Measurements from ENCODE around the gene PROKR1. TPM values are rescaled to one million over a fixed set of nuclear protein-coding genes. Genes with fewer than 3 reads are reported as not detected.
"Not testable (repeated sequence)": the region's sequence is repeated elsewhere in the genome, so short reads cannot be mapped to it uniquely, and the experiment has no call there.

The PROKR1 gene
- total RNA-seq, 1 experiment from 2014 or later = not detected

DNA sequence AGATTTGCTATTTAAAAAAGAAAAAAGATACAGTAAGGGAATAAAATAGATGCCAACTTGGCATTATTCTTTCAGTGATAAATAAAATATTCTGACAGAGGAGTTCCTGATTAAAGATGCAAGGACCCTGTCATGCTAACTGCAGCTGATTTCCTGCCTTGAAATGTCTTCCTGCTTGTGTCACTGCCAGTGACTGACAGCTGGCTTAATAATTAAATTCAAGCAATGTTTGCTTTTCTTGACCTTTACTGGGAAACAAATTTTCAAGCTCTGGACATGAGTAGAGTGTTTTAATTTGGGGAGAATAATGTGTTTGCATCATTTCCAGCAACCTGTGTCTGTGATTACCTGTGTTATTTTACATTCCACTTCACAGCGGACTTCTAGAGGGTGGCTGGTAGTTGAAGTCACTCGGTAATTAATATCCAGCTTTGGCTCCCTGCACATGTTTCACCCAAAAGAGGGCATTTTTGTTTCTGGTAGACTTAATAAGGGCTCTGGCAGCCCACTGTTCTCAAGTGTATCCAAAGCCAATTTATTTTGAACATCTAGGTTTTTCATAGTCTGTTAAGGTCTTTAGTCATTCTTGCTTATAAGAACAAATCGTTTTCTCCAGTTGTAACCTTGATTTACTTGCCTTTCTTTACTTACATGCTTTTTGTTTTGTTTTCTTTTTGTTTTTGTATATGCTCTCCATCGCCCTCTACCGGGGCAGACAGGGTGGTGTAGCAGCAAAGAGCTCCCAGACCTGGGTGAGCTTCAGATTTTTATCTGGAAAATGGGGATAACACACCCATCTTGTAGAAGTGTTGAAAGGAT is 48.5 kb upstream of the PROKR1 start:
- RAD21 ChIA-PET (ENCODE audit: low non-redundant PET in 1 of 2, low total read pairs in 2 of 2, uncharacterized antibody in 2 of 2, unreplicated experiment in 2 of 2) = interaction anchor here (0.8 to 1.3 kb wide), 3 partner anchors 107 to 331 kb away, joined by 4 to 7 read pairs (median 5); no protein-coding TSS in a partner anchor
- ATAC-seq (peak; percentile 87), DNase-seq (ENCODE audit: low read depth, low spot score) (peak; percentile 31)
- Histone ChIP-seq H3K27ac (ENCODE audit: low read depth, low read length) (no peak overlapping the region), H4K20me1 (ENCODE audit: insufficient read depth) (no peaks in the 10 kb centered on the region), H2AFZ (ENCODE audit: low read depth, low read length, poor library complexity, severe bottlenecking) (peak overlapping the region; percentile 86), H3K9me3 (ENCODE audit: control insufficient read depth in 1 of 2, insufficient read depth in 1 of 2, low read depth in 1 of 2, low read length in 2 of 2) (no peaks in the 10 kb centered on the region), H3K27me3 (ENCODE audit: insufficient read depth, low read length) (no peaks in the 10 kb centered on the region), H3K4me3 (replicated peaks in 1 of 2; ENCODE audit: low read depth in 1 of 2, low read length in 2 of 2) (no peak overlapping the region), H3K4me1 (ENCODE audit: control insufficient read depth in 1 of 2, insufficient read depth in 2 of 2, low read length in 2 of 2) (no peaks in the 10 kb centered on the region; a peak in 1 of 4 replicates), H3K36me3 (ENCODE audit: control insufficient read depth in 1 of 2, insufficient read depth in 2 of 2, low read length in 2 of 2) (no peaks in the 10 kb centered on the region), H3K4me2 (ENCODE audit: low read length) (peak overlapping the region; percentile 42), H3K9ac (ENCODE audit: low read length) (no peak overlapping the region), H3K9me2 (ENCODE audit: insufficient read depth) (no peaks in the 10 kb centered on the region), H3K79me2 (ENCODE audit: insufficient read depth, low read length) (no peaks in the 10 kb centered on the region)
- POLR2A ChIA-PET = no interaction called here
- intact Hi-C loops (cut with micrococcal nuclease) = no loop called here
- BruUV-seq (replicated peaks) = no TSS peak
- TF ChIP-seq ZNF274 (IDR thresholded peaks at IDR 0.05; ENCODE audit: low read depth, low read length) = no peak
- no peak for TF ChIP-seq SRF (IDR thresholded peaks at IDR 0.05; ENCODE audit: low read depth)
- no peak for TF ChIP-seq EZH2phosphoT487 (IDR thresholded peaks at IDR 0.05; ENCODE audit: borderline replicate concordance)
- no peak for TF ChIP-seq POLR2AphosphoS5 (IDR thresholded peaks at IDR 0.05; ENCODE audit: low read depth, low read length)
- TF ChIP-seq TCF7L2 (IDR thresholded peaks at IDR 0.05; ENCODE audit: borderline replicate concordance, extremely low read depth, insufficient read depth, insufficient read length) = no peak
- no peak for TF ChIP-seq CBX3 (IDR thresholded peaks at IDR 0.05; ENCODE audit: low read depth)
- TF ChIP-seq JUND (IDR thresholded peaks at IDR 0.05) = no peak
- no peak for TF ChIP-seq EGR1 (IDR thresholded peaks at IDR 0.05; ENCODE audit: low read depth)
- peak; percentile 41 to 91 (median 88); a peak in 5 of 6 replicates for TF ChIP-seq CTCF (IDR thresholded peaks at IDR 0.05 in 2 of 3, conservative IDR thresholded peaks at IDR 0.05 in 1 of 3; ENCODE audit: borderline replicate concordance in 1 of 3, insufficient read depth in 1 of 3, low read depth in 2 of 3, low read length in 2 of 3)
- TF ChIP-seq RAD21 (IDR thresholded peaks at IDR 0.05; ENCODE audit: low read depth) = peak; percentile 41
- CTCF ChIA-PET = interaction anchor here (0.5 to 2.4 kb wide), 30 partner anchors 8 to 331 kb away, joined by 3 to 26 read pairs (median 4); partner anchors contain the start of genes APLF and FBXO48

DNA sequence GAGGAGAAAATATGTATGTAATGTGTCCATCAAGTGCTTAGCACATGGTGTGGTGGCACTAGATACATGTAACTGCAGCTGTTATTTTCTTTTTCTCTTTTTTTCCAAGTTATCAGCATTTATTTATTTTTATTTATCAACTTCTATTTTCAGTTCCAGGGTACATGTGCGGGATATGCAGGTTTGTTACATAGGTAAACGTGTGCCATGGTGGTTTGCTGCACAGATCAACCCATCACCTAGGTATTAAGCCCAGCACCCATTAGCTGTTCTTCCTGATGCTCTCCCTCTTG is 47.9 kb upstream of the PROKR1 start:
- H3K9ac ChIP-seq (ENCODE audit: low read length); H3K9me2 ChIP-seq (ENCODE audit: insufficient read depth); H3K4me2 ChIP-seq (ENCODE audit: low read length); BruUV-seq (replicated peaks); H3K36me3 ChIP-seq (ENCODE audit: control insufficient read depth in 1 of 2, insufficient read depth in 2 of 2, low read length in 2 of 2); H3K4me1 ChIP-seq (ENCODE audit: control insufficient read depth in 1 of 2, insufficient read depth in 2 of 2, low read length in 2 of 2); H3K4me3 ChIP-seq (replicated peaks in 1 of 2; ENCODE audit: low read depth in 1 of 2, low read length in 2 of 2); H3K79me2 ChIP-seq (ENCODE audit: insufficient read depth, low read length); H4K20me1 ChIP-seq (ENCODE audit: insufficient read depth); H3K9me3 ChIP-seq (ENCODE audit: control insufficient read depth in 1 of 2, insufficient read depth in 1 of 2, low read depth in 1 of 2, low read length in 2 of 2); DNase-seq (ENCODE audit: low read depth, low spot score); POLR2A ChIA-PET; H3K27me3 ChIP-seq (ENCODE audit: insufficient read depth, low read length); H2AFZ ChIP-seq (ENCODE audit: low read depth, low read length, poor library complexity, severe bottlenecking); H3K27ac ChIP-seq (ENCODE audit: low read depth, low read length); intact Hi-C loops (cut with micrococcal nuclease): not testable (repeated sequence)
- ATAC-seq = 0 out of 2 replicates have a peak, but pooled peaks have one; percentile 11
- CTCF ChIA-PET = interaction anchor here (0.5 to 2.4 kb wide), 30 partner anchors 8 to 330 kb away, joined by 3 to 26 read pairs (median 4); partner anchors contain the start of genes APLF and FBXO48
- RAD21 ChIA-PET (ENCODE audit: low non-redundant PET in 1 of 2, low total read pairs in 2 of 2, uncharacterized antibody in 2 of 2, unreplicated experiment in 2 of 2) = interaction anchor here (0.8 to 1.3 kb wide), 3 partner anchors 108 to 330 kb away, joined by 4 to 7 read pairs (median 5); no protein-coding TSS in a partner anchor

- CTCF ChIA-PET; H2AFZ ChIP-seq (ENCODE audit: low read depth, low read length, poor library complexity, severe bottlenecking); H3K36me3 ChIP-seq (ENCODE audit: control insufficient read depth in 1 of 2, insufficient read depth in 2 of 2, low read length in 2 of 2); H4K20me1 ChIP-seq (ENCODE audit: insufficient read depth); POLR2A ChIA-PET; H3K27me3 ChIP-seq (ENCODE audit: insufficient read depth, low read length); H3K4me3 ChIP-seq (replicated peaks in 1 of 2; ENCODE audit: low read depth in 1 of 2, low read length in 2 of 2); DNase-seq (ENCODE audit: low read depth, low spot score); H3K9ac ChIP-seq (ENCODE audit: low read length); H3K79me2 ChIP-seq (ENCODE audit: insufficient read depth, low read length); H3K4me1 ChIP-seq (ENCODE audit: control insufficient read depth in 1 of 2, insufficient read depth in 2 of 2, low read length in 2 of 2); intact Hi-C loops (cut with micrococcal nuclease); H3K27ac ChIP-seq (ENCODE audit: low read depth, low read length); RAD21 ChIA-PET (ENCODE audit: low non-redundant PET in 1 of 2, low total read pairs in 2 of 2, uncharacterized antibody in 2 of 2, unreplicated experiment in 2 of 2); ATAC-seq; H3K9me2 ChIP-seq (ENCODE audit: insufficient read depth); BruUV-seq (replicated peaks); H3K4me2 ChIP-seq (ENCODE audit: low read length): not testable (repeated sequence)
- H3K9me3 ChIP-seq (ENCODE audit: control insufficient read depth in 1 of 2, insufficient read depth in 1 of 2, low read depth in 1 of 2, low read length in 2 of 2) = peaks cover 0 to 11% of the 10 kb centered on the region in 2 experiments; a peak in 1 of 4 replicates
Measured at GRCh38 chr2:68600495-68600894, 42.9 kb upstream of the PROKR1 start.

Data from HCT116 (cell line).